Left ventricle myocardium inferior (tissue), 1 donor: ENCODE results near the gene VEGFA. TPM values are rescaled to one million over a fixed set of nuclear protein-coding genes. Genes with fewer than 3 reads are reported as not detected.

ENCODE experiments used
- DNase-seq: peaks from one replicate; pipeline ENCODE4 v3.0.0-alpha.2; 2020
- H3K27ac ChIP-seq: fragments of 200-600 bp; replicated peaks from 2 replicates; pipeline ENCODE4 v1.8.0; 2021
- H3K27me3 ChIP-seq: fragments of 200-600 bp; 2 replicates; pipeline ENCODE4 v1.8.0; 2021; ENCODE audit warnings: low read depth
- H3K36me3 ChIP-seq: fragments of 200-600 bp; 2 replicates; pipeline ENCODE4 v1.8.0; 2021
- H3K4me1 ChIP-seq: fragments of 200-600 bp; 2 replicates; pipeline ENCODE4 v1.8.0; 2021
- H3K4me3 ChIP-seq: fragments of 200-600 bp; 2 replicates; pipeline ENCODE4 v1.8.0; 2021; ENCODE audit warnings: mild to moderate bottlenecking, moderate library complexity
- H3K9me3 ChIP-seq: fragments of 200-600 bp; replicated peaks from 2 replicates; pipeline ENCODE4 v1.8.0; 2021
- intact Hi-C: fragments of 100-400 bp; cut with micrococcal nuclease; formaldehyde crosslinking; loops from one replicate; pipeline ENCODE4 v1.11.0; 2022
- total RNA-seq: library from RNA; stranded (reverse); fragmentation: NEBNext Ultra II Directional; extraction: Animal tissue kit (Norgen Biotek cat#: 25700); gene quantifications from one replicate; pipeline ENCODE4 v1.2.1, GENCODE V29; 2021
- TF ChIP-seq, protein P1 (sequence below): fragments of 200-600 bp; IDR thresholded peaks from 2 replicates; pipeline ENCODE4 v1.8.0; 2021; ENCODE audit warnings: antibody characterized with exemption, mild to moderate bottlenecking, borderline replicate concordance
- donor health status: DM: no; HTN: yes; CAD: no; lungs with severe emphysema.

VEGFA gene
- total RNA-seq, 1 donor from 2014 or later: 359 TPM

DNA sequence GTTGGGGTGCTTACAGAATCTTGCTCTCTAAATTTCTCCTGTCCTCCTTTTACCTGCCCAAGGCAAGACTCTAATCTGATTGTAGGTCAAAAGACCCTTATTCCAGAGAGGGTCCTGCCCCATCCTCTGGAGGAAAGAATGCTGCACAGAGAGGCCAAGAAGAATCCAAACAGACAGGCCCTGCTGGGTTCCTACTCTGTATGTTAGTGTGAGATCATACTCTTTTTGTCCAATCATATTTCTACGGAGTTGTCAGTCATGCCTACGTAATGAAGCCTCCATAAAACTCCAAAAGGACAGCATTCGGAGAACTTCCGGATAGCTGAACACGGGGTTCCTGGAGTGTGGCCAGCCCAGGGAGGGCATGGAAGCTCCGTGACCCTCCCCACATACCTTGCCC lies 50.5 kb downstream of the VEGFA start:
- Histone ChIP-seq H3K27me3 (no peaks in the 10 kb centered on the region), H3K36me3 (no peaks in the 10 kb centered on the region), H3K27ac (no peak overlapping the region), H3K4me1 (no peaks in the 10 kb centered on the region), H3K4me3 (no peak overlapping the region), H3K9me3 (no peaks in the 10 kb centered on the region)
- DNase-seq: no peak
- intact Hi-C loops: no loop called here
- TF ChIP-seq, protein P1, sequence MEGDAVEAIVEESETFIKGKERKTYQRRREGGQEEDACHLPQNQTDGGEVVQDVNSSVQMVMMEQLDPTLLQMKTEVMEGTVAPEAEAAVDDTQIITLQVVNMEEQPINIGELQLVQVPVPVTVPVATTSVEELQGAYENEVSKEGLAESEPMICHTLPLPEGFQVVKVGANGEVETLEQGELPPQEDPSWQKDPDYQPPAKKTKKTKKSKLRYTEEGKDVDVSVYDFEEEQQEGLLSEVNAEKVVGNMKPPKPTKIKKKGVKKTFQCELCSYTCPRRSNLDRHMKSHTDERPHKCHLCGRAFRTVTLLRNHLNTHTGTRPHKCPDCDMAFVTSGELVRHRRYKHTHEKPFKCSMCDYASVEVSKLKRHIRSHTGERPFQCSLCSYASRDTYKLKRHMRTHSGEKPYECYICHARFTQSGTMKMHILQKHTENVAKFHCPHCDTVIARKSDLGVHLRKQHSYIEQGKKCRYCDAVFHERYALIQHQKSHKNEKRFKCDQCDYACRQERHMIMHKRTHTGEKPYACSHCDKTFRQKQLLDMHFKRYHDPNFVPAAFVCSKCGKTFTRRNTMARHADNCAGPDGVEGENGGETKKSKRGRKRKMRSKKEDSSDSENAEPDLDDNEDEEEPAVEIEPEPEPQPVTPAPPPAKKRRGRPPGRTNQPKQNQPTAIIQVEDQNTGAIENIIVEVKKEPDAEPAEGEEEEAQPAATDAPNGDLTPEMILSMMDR: no peak

DNA sequence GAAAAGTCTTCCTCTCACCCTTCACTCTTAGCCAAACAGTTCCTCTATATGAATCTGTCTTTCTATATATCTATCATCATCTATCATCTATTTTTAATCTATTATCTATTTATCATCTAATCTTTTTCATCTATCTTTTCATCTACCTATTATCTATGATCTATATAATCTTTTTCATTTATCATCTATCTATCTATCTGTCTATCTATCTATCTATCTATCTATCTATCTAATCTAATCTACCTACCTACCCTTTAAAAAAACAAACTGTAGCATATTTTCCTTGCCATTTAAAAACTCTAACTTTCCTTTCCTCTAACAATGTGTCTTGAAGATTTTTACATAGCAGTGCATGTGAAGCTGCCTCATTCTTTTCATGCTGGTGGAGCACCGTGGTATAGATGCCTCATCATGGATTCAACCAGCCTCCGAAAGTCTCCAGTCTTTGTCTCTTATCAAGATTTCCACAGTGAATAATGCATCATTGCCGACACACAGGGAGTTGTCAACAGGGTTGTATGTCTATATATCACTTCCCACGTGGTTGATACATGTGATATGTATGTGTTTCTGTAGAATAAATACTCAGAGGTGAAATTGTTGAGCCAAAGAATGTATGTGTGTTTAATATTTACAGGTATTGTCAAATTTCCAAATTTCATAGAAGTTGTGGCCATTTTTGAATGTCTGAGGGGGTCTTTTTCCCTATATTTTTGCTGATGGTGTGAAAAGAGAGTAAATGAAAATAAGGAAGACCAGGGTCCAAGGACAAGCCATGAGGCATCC lies 51.3 kb downstream of the VEGFA start:
- no peak for DNase-seq
- Histone ChIP-seq H3K27ac (no peak overlapping the region), H3K36me3 (no peaks in the 10 kb centered on the region), H3K9me3 (no peaks in the 10 kb centered on the region), H3K27me3 (no peaks in the 10 kb centered on the region), H3K4me1 (no peaks in the 10 kb centered on the region), H3K4me3 (no peak overlapping the region)
- intact Hi-C loops: no loop called here
- TF ChIP-seq, protein P1: no peak

DNA sequence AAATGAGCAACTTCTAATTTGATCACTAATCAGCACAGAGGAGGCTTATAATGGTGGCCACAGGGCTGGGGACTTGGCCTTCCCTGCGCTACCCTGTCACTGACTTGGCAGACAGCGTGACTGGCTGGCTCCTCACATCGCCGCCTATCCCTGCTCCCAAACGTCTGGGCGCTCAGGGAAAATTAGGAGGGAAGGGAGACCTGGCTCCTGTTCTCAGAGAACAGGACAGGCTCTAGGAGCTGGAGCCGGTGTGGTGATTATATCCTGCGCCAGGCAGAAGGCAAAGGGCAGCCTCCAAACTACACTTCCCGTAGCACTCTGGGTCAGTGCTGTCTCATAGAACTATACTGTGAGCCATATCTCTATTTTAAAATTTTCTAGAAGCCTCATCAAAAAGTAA lies 53.4 kb downstream of the VEGFA start:
- H3K36me3 ChIP-seq: no peaks in the 10 kb centered on the region
- H3K4me3 ChIP-seq: no peak overlapping the region
- no peaks in the 10 kb centered on the region for H3K27me3 ChIP-seq
- DNase-seq: no peak
- H3K4me1 ChIP-seq: no peaks in the 10 kb centered on the region
- H3K9me3 ChIP-seq: no peaks in the 10 kb centered on the region
- TF ChIP-seq, protein P1: no peak
- intact Hi-C loops: no loop called here
- H3K27ac ChIP-seq: no peak overlapping the region

DNA sequence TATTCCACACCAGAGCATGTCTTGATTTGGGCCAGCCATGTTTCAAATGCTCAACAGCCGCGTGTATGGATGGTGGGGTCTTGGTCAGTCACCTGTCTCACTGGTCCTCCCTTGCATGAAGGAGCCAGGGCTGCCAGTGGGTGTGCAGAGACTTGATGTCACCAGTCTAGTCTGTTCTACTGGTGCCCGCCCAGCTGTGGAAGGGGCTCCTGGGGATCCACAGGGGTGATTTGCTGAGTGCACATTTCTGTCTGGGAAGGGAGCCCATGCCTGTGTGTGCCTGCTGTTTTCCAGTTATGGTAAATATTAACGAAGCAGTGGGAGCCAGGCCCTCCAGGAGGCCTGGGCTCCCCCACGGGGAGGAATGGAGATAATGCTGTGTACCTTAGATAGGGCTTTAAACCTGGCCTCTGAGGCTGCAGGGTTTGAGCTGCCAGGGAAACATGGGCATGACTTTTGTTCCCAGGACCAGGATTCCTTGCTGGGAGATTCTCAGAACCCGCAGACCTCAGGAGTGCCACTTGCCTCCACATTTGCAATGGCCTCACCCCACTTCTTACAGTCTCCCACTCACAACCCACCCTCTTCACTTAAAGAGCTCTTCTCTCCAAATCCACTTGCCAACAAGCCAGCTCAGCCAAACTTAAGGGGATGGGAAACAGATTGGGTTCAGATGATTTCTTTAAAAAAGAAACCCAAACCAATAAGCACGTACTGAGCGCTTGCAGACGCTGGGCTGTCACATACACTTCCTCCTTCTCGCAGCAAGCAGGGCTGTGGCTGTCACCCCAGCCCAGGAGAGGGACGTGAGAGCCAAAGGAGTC lies 54.1 kb downstream of the VEGFA start:
- no peaks in the 10 kb centered on the region for H3K9me3 ChIP-seq
- no peak overlapping the region for H3K4me3 ChIP-seq
- intact Hi-C loops: no loop called here
- H3K27me3 ChIP-seq: no peaks in the 10 kb centered on the region
- no peaks in the 10 kb centered on the region for H3K4me1 ChIP-seq
- DNase-seq: no peak
- no peaks in the 10 kb centered on the region for H3K36me3 ChIP-seq
- no peak overlapping the region for H3K27ac ChIP-seq
- TF ChIP-seq, protein P1: no peak

DNA sequence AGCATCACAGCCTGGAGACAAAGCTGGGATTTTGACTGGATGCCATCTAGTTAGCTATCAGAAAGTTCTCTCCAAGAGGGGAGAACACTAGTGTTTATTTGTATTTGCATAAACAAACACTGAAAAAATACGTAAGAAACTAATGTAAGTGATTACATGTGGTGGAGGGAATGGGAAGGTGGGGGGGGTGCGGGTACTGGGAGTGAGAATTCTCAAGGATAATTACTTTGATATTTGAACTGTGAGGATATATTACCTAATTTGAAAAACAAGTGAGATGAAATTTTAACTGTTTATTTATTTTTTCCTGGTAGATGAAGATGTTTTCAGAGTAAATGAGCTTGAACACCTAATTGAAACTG lies 54.7 kb downstream of the VEGFA start:
- H3K4me1 ChIP-seq: no peaks in the 10 kb centered on the region
- no peak overlapping the region for H3K27ac ChIP-seq
- no peak for DNase-seq
- no peaks in the 10 kb centered on the region for H3K9me3 ChIP-seq
- no peak overlapping the region for H3K4me3 ChIP-seq
- no peaks in the 10 kb centered on the region for H3K27me3 ChIP-seq
- no peaks in the 10 kb centered on the region for H3K36me3 ChIP-seq
- TF ChIP-seq, protein P1: no peak
- intact Hi-C loops: no loop called here
